Esophagus squamous epithelium (tissue), 4 donors: ENCODE measurements around the gene SYTL5.

Experiments
- CTCF ChIP-seq, 6 experiments: fragments of 450-650 bp in 4 of 6; fragments of 200-600 bp in 2 of 6; sonication (generic) in 2 of 6; IDR thresholded peaks; one replicate each; pipeline ENCODE4 v1.5.1; 2016 to 2019; ENCODE audit warnings: antibody characterized with exemption in 6 of 6, mild to moderate bottlenecking in 4 of 6, moderate library complexity in 4 of 6
- POLR2A ChIP-seq, 4 donors: fragments of 450-650 bp; IDR thresholded peaks; one replicate each; pipeline ENCODE4 v1.6.1; 2017; ENCODE audit warnings: antibody characterized with exemption in 4 of 4, mild to moderate bottlenecking in 4 of 4, moderate library complexity in 3 of 4

- TF ChIP-seq CTCF (IDR thresholded peaks at IDR 0.05), result no peak
- TF ChIP-seq POLR2A (IDR thresholded peaks at IDR 0.05), result no peak
These were observed 119.8 kb downstream of the SYTL5 start for GRCh38 chrX:38126179-38126578.
